ENCODE results near the gene USP22. TPM values are rescaled to one million over a fixed set of nuclear protein-coding genes. Genes with fewer than 3 reads are reported as not detected.

USP22 gene
- total and polyA plus RNA-seq, 5 donors from 2014 or later: 32.1 to 152 (median 39.5) TPM

DNA sequence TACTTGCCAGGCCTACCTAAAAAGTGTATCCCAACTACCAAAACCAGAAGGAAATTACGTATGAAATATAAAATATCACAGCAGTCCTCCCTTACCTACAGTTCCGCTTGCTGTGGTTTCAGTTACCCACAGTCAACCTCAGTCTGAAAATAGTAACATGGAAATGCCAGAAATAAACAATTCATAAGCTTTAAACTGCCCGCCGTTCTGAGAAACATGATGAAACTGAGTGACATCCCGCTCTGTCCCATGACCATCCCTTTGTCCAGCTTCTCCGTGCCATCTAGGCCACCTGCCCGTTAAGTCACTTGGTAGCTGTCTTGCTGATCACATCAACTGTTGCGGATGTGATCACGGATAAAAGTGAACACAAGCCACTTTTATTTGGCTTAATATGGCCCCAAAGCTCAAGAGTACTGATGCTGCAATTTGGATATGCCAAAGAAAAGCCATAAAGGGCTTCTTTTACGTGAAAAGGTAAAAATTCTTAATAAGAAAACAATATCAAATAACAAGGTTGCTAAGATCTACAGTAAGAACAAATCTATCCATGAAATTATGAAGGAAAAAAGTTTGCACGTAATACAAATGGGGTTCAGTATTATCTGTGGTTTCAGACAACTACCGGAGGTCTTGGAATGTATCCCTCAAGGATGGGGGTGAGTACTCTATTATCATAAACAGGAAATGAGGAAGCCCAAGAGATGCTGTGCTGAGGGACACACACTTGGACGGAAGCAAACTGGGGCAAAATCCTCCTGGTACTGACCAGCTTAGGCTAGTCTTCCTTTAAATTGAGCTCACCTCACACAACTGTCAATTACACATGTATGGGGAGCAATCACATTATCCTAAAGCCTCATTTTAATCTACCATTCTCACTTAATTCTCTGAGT lies 8.2 kb downstream of the USP22 start:
- Histone ChIP-seq H3K27ac (ENCODE audit: insufficient read depth, low read length, poor library complexity, severe bottlenecking) (peak overlapping the region; percentile 64), H3K4me3 (ENCODE audit: low read depth, low read length) (peak overlapping the region; percentile 81), H3K27me3 (ENCODE audit: control insufficient read depth, insufficient read depth, low read length) (no peaks in the 10 kb centered on the region), H3K9me3 (ENCODE audit: control insufficient read depth in 2 of 2, low read length in 2 of 2) (no peaks in the 10 kb centered on the region), H3K4me1 (ENCODE audit: control insufficient read depth, insufficient read depth, low read length, poor library complexity, severe bottlenecking) (peaks cover 79% of the 10 kb centered on the region), H3K36me3 (ENCODE audit: control insufficient read depth, insufficient read depth, low read length) (peaks cover 6% of the 10 kb centered on the region)
- H3K36me3 Mint-ChIP-seq: peaks cover 8% of the 10 kb centered on the region
- H3K27ac Mint-ChIP-seq: peak overlapping the region; percentile 50 to 92 (median 88)
- H3K4me1 Mint-ChIP-seq: peaks cover 29 to 94% (median 75%) of the 10 kb centered on the region in 4 donors
- H3K27me3 Mint-ChIP-seq: no peaks in the 10 kb centered on the region
- no peaks in the 10 kb centered on the region for H3K9me3 Mint-ChIP-seq
- peak; percentile 17 to 70 (median 61) for DNase-seq
- H3K4me3 Mint-ChIP-seq: peak overlapping the region; percentile 75 to 87 (median 86)
- ATAC-seq (ENCODE audit: low read depth in 2 of 2): peak; percentile 63 to 74

DNA sequence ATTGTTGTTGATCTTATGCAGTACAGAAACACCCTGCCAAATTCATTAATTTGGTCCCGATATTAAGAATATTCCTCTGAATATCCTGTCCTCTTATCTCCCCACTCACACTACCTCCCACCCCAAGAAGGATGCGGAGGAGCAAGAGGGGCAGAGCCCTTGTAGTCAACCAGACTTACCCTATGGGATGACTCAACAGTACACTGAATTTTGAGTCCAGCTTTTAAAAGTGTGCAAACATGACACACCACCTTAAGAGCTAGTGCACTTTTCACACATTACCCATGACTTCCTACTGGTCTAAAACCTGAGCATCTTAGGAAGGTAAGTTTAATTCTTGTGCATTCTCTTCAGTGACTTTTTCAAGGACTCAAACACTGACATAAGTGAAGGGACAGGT lies 9.5 kb downstream of the USP22 start:
- Histone ChIP-seq H3K4me3 (ENCODE audit: low read depth, low read length) (no peak overlapping the region), H3K4me1 (ENCODE audit: control insufficient read depth, insufficient read depth, low read length, poor library complexity, severe bottlenecking) (peaks cover 81% of the 10 kb centered on the region), H3K36me3 (ENCODE audit: control insufficient read depth, insufficient read depth, low read length) (peaks cover 8% of the 10 kb centered on the region), H3K27ac (ENCODE audit: insufficient read depth, low read length, poor library complexity, severe bottlenecking) (no peak overlapping the region), H3K27me3 (ENCODE audit: control insufficient read depth, insufficient read depth, low read length) (no peaks in the 10 kb centered on the region), H3K9me3 (ENCODE audit: control insufficient read depth in 2 of 2, low read length in 2 of 2) (no peaks in the 10 kb centered on the region)
- no peaks in the 10 kb centered on the region for H3K9me3 Mint-ChIP-seq
- H3K4me3 Mint-ChIP-seq: peak overlapping the region in 3 of 4 donors; percentile 6 to 57 (median 44)
- peaks cover 31 to 97% (median 79%) of the 10 kb centered on the region in 4 donors for H3K4me1 Mint-ChIP-seq
- H3K27me3 Mint-ChIP-seq: no peaks in the 10 kb centered on the region
- ATAC-seq (ENCODE audit: low read depth in 2 of 2): no peak
- no peak for DNase-seq
- peak overlapping the region in 2 of 3 donors; percentile 70 to 88 for H3K27ac Mint-ChIP-seq
- peaks cover 8% of the 10 kb centered on the region for H3K36me3 Mint-ChIP-seq

DNA sequence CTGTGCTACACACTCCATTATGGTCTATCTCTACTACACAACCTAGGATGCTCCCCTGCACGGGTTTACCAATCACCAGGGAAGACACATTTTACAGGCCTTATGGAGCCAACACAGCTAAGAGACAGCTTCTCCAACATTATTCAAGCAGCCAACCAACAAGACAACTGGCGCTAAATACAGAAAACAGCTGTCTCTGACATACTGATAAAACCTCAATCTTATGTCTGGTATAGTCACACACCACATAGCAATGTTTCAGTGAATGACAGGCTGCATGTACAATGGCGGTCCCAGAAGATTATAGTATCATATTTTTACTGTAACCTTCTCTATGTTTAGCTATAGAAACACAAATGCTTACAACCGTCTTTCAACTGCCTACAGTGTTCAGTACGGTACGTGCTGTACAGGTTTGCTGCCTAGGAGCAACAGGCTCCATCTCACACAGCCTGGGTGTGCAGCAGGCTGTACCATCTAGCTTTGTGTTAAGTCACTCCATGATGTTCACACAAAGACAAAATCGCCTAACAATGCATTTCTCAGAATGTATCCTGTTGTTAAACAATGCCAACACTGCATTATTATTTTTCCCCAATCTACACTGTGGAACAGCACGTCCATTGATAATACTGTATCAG lies 10.9 kb downstream of the USP22 start:
- H3K4me3 ChIP-seq (ENCODE audit: low read depth, low read length): no peak overlapping the region
- Mint-ChIP-seq H3K36me3 (peaks cover 11% of the 10 kb centered on the region), H3K27ac (no peak overlapping the region), H3K4me1 (peaks cover 31 to 95% (median 70%) of the 10 kb centered on the region in 4 donors), H3K4me3 (peak overlapping the region in 1 of 4 donors; percentile 48), H3K9me3 (no peaks in the 10 kb centered on the region), H3K27me3 (no peaks in the 10 kb centered on the region)
- DNase-seq (no peak), ATAC-seq (ENCODE audit: low read depth in 2 of 2) (no peak)
- H3K9me3 ChIP-seq (ENCODE audit: control insufficient read depth in 2 of 2, low read length in 2 of 2): no peaks in the 10 kb centered on the region
- no peaks in the 10 kb centered on the region for H3K27me3 ChIP-seq (ENCODE audit: control insufficient read depth, insufficient read depth, low read length)
- no peak overlapping the region for H3K27ac ChIP-seq (ENCODE audit: insufficient read depth, low read length, poor library complexity, severe bottlenecking)
- peaks cover 19% of the 10 kb centered on the region for H3K36me3 ChIP-seq (ENCODE audit: control insufficient read depth, insufficient read depth, low read length)
- peaks cover 70% of the 10 kb centered on the region for H3K4me1 ChIP-seq (ENCODE audit: control insufficient read depth, insufficient read depth, low read length, poor library complexity, severe bottlenecking)

DNA sequence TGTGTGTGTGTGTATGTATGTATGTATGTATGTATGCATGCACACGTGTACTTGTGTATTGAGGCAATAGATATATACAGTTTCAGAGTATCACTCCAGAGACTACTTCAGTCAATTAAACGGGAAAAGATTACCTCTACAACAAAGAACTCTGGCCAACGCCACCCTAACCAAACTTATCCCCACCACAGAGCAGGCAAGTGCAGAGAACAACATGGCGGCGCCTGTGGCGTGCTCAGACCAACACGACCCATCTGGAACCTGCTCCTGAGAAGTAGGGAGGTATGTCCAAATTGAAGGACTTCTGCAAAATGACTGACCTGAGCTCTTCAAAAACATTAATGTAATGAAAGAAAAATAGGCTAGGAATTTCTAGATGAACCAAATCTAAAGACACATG lies 12.4 kb downstream of the USP22 start:
- peaks cover 14% of the 10 kb centered on the region for H3K36me3 Mint-ChIP-seq
- H3K4me3 ChIP-seq (ENCODE audit: low read depth, low read length): no peak overlapping the region
- no peak overlapping the region for H3K27ac ChIP-seq (ENCODE audit: insufficient read depth, low read length, poor library complexity, severe bottlenecking)
- H3K4me3 Mint-ChIP-seq: peak overlapping the region in 2 of 4 donors; percentile 4 to 11
- ATAC-seq (ENCODE audit: low read depth in 2 of 2) (no peak), DNase-seq (no peak)
- no peaks in the 10 kb centered on the region for H3K27me3 ChIP-seq (ENCODE audit: control insufficient read depth, insufficient read depth, low read length)
- H3K4me1 Mint-ChIP-seq: peaks cover 30 to 84% (median 62%) of the 10 kb centered on the region in 4 donors
- H3K9me3 Mint-ChIP-seq: no peaks in the 10 kb centered on the region
- H3K9me3 ChIP-seq (ENCODE audit: control insufficient read depth in 2 of 2, low read length in 2 of 2): no peaks in the 10 kb centered on the region
- no peak overlapping the region for H3K27ac Mint-ChIP-seq
- H3K36me3 ChIP-seq (ENCODE audit: control insufficient read depth, insufficient read depth, low read length): peaks cover 31% of the 10 kb centered on the region
- H3K4me1 ChIP-seq (ENCODE audit: control insufficient read depth, insufficient read depth, low read length, poor library complexity, severe bottlenecking): peaks cover 57% of the 10 kb centered on the region
- no peaks in the 10 kb centered on the region for H3K27me3 Mint-ChIP-seq

DNA sequence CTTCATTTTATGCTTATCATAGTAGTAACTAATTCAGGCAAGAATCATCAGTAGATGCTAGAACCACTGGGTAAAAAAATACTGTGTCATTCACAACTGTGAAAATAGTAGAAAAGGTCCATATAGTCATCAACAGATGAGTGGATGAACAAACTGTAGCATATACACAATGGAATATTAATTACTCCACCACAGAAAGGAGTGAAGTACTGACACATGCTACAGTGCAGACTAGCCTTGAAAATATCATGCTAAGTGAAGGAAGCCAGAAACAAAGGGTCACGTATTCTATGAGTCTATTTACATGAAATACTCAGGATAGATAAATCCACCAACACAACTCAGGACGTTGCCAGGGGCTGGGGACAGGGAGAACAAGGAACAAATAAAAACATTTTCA lies 13.3 kb downstream of the USP22 start:
- peaks cover 55% of the 10 kb centered on the region for H3K4me1 ChIP-seq (ENCODE audit: control insufficient read depth, insufficient read depth, low read length, poor library complexity, severe bottlenecking)
- peaks cover 22 to 84% (median 60%) of the 10 kb centered on the region in 4 donors for H3K4me1 Mint-ChIP-seq
- no peak for ATAC-seq (ENCODE audit: low read depth in 2 of 2)

DNA sequence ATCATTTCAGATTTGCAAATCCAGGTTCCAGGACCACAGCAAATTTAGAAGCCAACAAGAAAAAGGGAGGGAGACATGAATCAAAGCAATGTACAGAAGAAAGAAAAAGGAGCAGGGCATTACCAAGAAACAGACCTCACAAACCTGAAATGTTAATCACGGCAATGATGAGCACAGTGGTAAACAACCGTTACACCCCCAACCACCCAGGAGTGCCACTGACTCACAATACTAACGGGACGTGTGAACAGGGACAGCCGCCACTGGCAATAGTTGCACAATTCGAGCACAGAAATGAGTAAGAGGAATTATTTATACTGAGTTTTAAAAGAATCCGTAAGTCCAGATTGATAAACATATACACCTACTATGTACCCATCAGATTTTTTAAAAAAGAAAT lies 13.8 kb downstream of the USP22 start:
- Mint-ChIP-seq H3K27me3 (no peaks in the 10 kb centered on the region), H3K4me3 (no peak overlapping the region), H3K4me1 (peaks cover 18 to 84% (median 60%) of the 10 kb centered on the region in 4 donors), H3K27ac (peak overlapping the region; percentile 21 to 80 (median 67)), H3K36me3 (peaks cover 13% of the 10 kb centered on the region), H3K9me3 (no peaks in the 10 kb centered on the region)
- Histone ChIP-seq H3K4me1 (ENCODE audit: control insufficient read depth, insufficient read depth, low read length, poor library complexity, severe bottlenecking) (peaks cover 53% of the 10 kb centered on the region), H3K9me3 (ENCODE audit: control insufficient read depth in 2 of 2, low read length in 2 of 2) (no peaks in the 10 kb centered on the region), H3K36me3 (ENCODE audit: control insufficient read depth, insufficient read depth, low read length) (peaks cover 44% of the 10 kb centered on the region), H3K27ac (ENCODE audit: insufficient read depth, low read length, poor library complexity, severe bottlenecking) (no peak overlapping the region), H3K4me3 (ENCODE audit: low read depth, low read length) (no peak overlapping the region), H3K27me3 (ENCODE audit: control insufficient read depth, insufficient read depth, low read length) (no peaks in the 10 kb centered on the region)
- ATAC-seq (ENCODE audit: low read depth in 2 of 2) (peak in 1 of 2 donors; percentile 40), DNase-seq (peak in 1 of 3 donors; percentile 34)

More for the DNA sequence above, 13.3 kb downstream of the USP22 start:
- Mint-ChIP-seq H3K27me3 (no peaks in the 10 kb centered on the region), H3K9me3 (no peaks in the 10 kb centered on the region), H3K4me3 (peak overlapping the region in 2 of 4 donors; percentile 1 to 36), H3K27ac (peak overlapping the region in 2 of 3 donors; percentile 17 to 20), H3K36me3 (peaks cover 13% of the 10 kb centered on the region)
- Histone ChIP-seq H3K4me3 (ENCODE audit: low read depth, low read length) (no peak overlapping the region), H3K36me3 (ENCODE audit: control insufficient read depth, insufficient read depth, low read length) (peaks cover 40% of the 10 kb centered on the region), H3K27ac (ENCODE audit: insufficient read depth, low read length, poor library complexity, severe bottlenecking) (no peak overlapping the region), H3K9me3 (ENCODE audit: control insufficient read depth in 2 of 2, low read length in 2 of 2) (no peaks in the 10 kb centered on the region), H3K27me3 (ENCODE audit: control insufficient read depth, insufficient read depth, low read length) (no peaks in the 10 kb centered on the region)
- DNase-seq: no peak

DNA sequence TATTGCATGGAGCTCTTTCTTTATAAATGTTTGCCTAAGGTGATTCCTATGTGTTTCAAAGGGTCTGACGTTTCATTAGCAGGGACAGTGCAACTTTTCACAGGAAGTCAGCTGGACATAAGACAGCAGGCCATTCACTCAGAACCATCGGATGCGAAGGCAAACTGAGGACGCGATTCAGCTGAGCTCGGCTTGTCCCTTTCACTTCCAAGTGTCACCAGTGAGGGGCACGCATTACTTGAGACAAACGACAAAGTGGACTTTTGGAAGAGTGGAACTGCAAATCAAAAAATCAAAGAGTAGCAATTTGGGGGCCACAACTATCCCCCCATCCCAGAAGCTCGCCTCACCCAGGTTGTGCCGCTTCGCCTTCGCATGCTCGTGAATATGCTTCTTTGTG lies 14.6 kb downstream of the USP22 start:
- peaks cover 50% of the 10 kb centered on the region for H3K36me3 ChIP-seq (ENCODE audit: control insufficient read depth, insufficient read depth, low read length)
- H3K27me3 ChIP-seq (ENCODE audit: control insufficient read depth, insufficient read depth, low read length): no peaks in the 10 kb centered on the region
- H3K4me1 Mint-ChIP-seq: peaks cover 16 to 84% (median 58%) of the 10 kb centered on the region in 4 donors
- H3K27me3 Mint-ChIP-seq: no peaks in the 10 kb centered on the region
- H3K27ac ChIP-seq (ENCODE audit: insufficient read depth, low read length, poor library complexity, severe bottlenecking): no peak overlapping the region
- no peaks in the 10 kb centered on the region for H3K9me3 ChIP-seq (ENCODE audit: control insufficient read depth in 2 of 2, low read length in 2 of 2)
- ATAC-seq (ENCODE audit: low read depth in 2 of 2) (no peak), DNase-seq (no peak)
- H3K9me3 Mint-ChIP-seq: no peaks in the 10 kb centered on the region
- H3K4me1 ChIP-seq (ENCODE audit: control insufficient read depth, insufficient read depth, low read length, poor library complexity, severe bottlenecking): peaks cover 49% of the 10 kb centered on the region
- H3K27ac Mint-ChIP-seq: peak overlapping the region; percentile 18 to 80 (median 67)
- H3K4me3 ChIP-seq (ENCODE audit: low read depth, low read length): no peak overlapping the region
- H3K4me3 Mint-ChIP-seq: peak overlapping the region in 1 of 4 donors; percentile 10
- peaks cover 16% of the 10 kb centered on the region for H3K36me3 Mint-ChIP-seq

All from CD4-positive, CD25-positive, alpha-beta regulatory T cell (primary cell).